Gastroesophageal sphincter (tissue), 3 donors: ENCODE results near the gene ARFRP1.

Experiments used
- POLR2A ChIP-seq, 2 donors: fragments of 450-650 bp; IDR thresholded peaks; one replicate each; pipeline ENCODE4 v1.6.1; 2017; ENCODE audit warnings: antibody characterized with exemption in 2 of 2, mild to moderate bottlenecking in 2 of 2, moderate library complexity in 1 of 2
- TF ChIP-seq, protein P1 (sequence below), 4 experiments: fragments of 200-600 bp in 2 of 4; fragments of 450-650 bp in 2 of 4; sonication (generic) in 1 of 4; IDR thresholded peaks; one replicate each; pipeline ENCODE4 v1.5.1; 2017 to 2019; ENCODE audit warnings: antibody characterized with exemption in 4 of 4, mild to moderate bottlenecking in 2 of 4, moderate library complexity in 2 of 4

DNA sequence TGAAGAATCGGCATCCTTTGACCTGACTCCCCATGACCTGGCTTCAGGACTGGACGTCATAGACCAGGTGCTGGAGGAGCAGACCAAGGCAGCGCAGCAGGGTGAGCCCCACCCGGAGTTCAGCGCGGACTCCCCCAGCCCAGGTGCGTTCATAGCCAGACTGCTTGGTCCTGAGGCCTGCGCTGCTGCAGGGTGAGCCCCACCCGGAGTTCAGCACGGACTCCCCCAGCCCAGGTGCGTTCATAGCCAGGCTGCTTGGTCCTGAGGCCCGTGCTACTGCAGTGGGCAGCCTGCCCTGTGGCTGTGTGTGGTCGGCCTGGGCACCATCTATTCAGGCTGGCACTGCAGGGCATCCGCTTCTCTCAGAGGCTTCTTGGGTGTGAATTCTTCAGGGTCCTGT is 33.8 kb downstream of the ARFRP1 start:
- TF ChIP-seq, protein P1, sequence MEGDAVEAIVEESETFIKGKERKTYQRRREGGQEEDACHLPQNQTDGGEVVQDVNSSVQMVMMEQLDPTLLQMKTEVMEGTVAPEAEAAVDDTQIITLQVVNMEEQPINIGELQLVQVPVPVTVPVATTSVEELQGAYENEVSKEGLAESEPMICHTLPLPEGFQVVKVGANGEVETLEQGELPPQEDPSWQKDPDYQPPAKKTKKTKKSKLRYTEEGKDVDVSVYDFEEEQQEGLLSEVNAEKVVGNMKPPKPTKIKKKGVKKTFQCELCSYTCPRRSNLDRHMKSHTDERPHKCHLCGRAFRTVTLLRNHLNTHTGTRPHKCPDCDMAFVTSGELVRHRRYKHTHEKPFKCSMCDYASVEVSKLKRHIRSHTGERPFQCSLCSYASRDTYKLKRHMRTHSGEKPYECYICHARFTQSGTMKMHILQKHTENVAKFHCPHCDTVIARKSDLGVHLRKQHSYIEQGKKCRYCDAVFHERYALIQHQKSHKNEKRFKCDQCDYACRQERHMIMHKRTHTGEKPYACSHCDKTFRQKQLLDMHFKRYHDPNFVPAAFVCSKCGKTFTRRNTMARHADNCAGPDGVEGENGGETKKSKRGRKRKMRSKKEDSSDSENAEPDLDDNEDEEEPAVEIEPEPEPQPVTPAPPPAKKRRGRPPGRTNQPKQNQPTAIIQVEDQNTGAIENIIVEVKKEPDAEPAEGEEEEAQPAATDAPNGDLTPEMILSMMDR (IDR thresholded peaks at IDR 0.05) = no peak
- TF ChIP-seq POLR2A (IDR thresholded peaks at IDR 0.05) = no peak
